H9 (cell line): ENCODE results near the gene SNAPC2. TPM values are rescaled to one million over a fixed set of nuclear protein-coding genes. Genes with fewer than 3 reads are reported as not detected.

Experiments used
- DNase-seq: peaks from one replicate; pipeline ENCODE4 v3.0.0-alpha.2; 2017
- H2AFZ ChIP-seq: one replicate; pipeline ENCODE4 v1.6.1; 2013; ENCODE audit warnings: mild to moderate bottlenecking, low read length, control low read depth, moderate library complexity
- H2AK5ac ChIP-seq: 2 replicates; pipeline ENCODE4 v1.6.1; 2013; ENCODE audit warnings: low read length, control low read depth, mixed read lengths; ENCODE audit not compliant: insufficient read length
- H2BK120ac ChIP-seq: one replicate; pipeline ENCODE4 v1.6.1; 2013; ENCODE audit warnings: low read depth, mild to moderate bottlenecking, low read length, control low read depth, inconsistent platforms; ENCODE audit not compliant: poor library complexity, severe bottlenecking
- H2BK12ac ChIP-seq: 2 replicates; pipeline ENCODE4 v1.6.1; 2013; ENCODE audit warnings: low read length, control low read depth, mixed read lengths, low read depth; ENCODE audit not compliant: insufficient read length
- H2BK15ac ChIP-seq: 2 replicates; pipeline ENCODE4 v1.6.1; 2013; ENCODE audit warnings: low read depth, low read length, control low read depth
- H2BK20ac ChIP-seq: one replicate; pipeline ENCODE4 v1.6.1; 2013; ENCODE audit warnings: low read depth, mild to moderate bottlenecking, low read length, control low read depth, inconsistent platforms; ENCODE audit not compliant: poor library complexity, severe bottlenecking
- H2BK5ac ChIP-seq: 2 replicates; pipeline ENCODE4 v1.6.1; 2013; ENCODE audit warnings: low read length, control low read depth, mixed read lengths; ENCODE audit not compliant: insufficient read length
- H3K14ac ChIP-seq: 2 replicates; pipeline ENCODE4 v1.6.1; 2013; ENCODE audit warnings: low read length, control low read depth; ENCODE audit not compliant: insufficient read depth
- H3K18ac ChIP-seq: 2 replicates; pipeline ENCODE4 v1.6.1; 2013; ENCODE audit warnings: low read depth, mild to moderate bottlenecking, mixed read lengths, low read length, control low read depth; ENCODE audit not compliant: insufficient read length
- H3K23ac ChIP-seq: 2 replicates; pipeline ENCODE4 v1.6.1; 2013; ENCODE audit warnings: low read length, control low read depth, mixed read lengths, low read depth; ENCODE audit not compliant: insufficient read length
- H3K23me2 ChIP-seq: 2 replicates; pipeline ENCODE4 v1.6.1; 2013; ENCODE audit warnings: low read depth, mild to moderate bottlenecking, mixed read lengths, low read length, control low read depth; ENCODE audit not compliant: insufficient read length, poor library complexity, severe bottlenecking
- H3K27ac ChIP-seq: 2 replicates; pipeline ENCODE4 v1.5.1; 2013; ENCODE audit warnings: low read length, control low read depth, mixed read lengths, low read depth; ENCODE audit not compliant: insufficient read length
- H3K27me3 ChIP-seq: 2 replicates; pipeline ENCODE4 v1.6.1; 2013; ENCODE audit warnings: low read length, control low read depth, inconsistent platforms; ENCODE audit not compliant: insufficient read depth
- H3K4ac ChIP-seq: 2 replicates; pipeline ENCODE4 v1.6.1; 2013; ENCODE audit warnings: low read depth, mild to moderate bottlenecking, control low read depth, inconsistent platforms, low read length, moderate library complexity
- H3K4me1 ChIP-seq: 2 replicates; pipeline ENCODE4 v1.6.1; 2013; ENCODE audit warnings: low read length, control low read depth, inconsistent platforms; ENCODE audit not compliant: insufficient read depth
- H3K4me2 ChIP-seq: 2 replicates; pipeline ENCODE4 v1.6.1; 2013; ENCODE audit warnings: low read length, control low read depth, mixed read lengths; ENCODE audit not compliant: insufficient read length, insufficient read depth
- H3K56ac ChIP-seq: 2 replicates; pipeline ENCODE4 v1.6.1; 2013; ENCODE audit warnings: low read depth, mild to moderate bottlenecking, mixed read lengths, low read length, control low read depth; ENCODE audit not compliant: insufficient read length
- H3K79me1 ChIP-seq: 2 replicates; pipeline ENCODE4 v1.6.1; 2013; ENCODE audit warnings: low read depth, mild to moderate bottlenecking, moderate library complexity, low read length, control low read depth, inconsistent platforms; ENCODE audit not compliant: insufficient read depth, poor library complexity, severe bottlenecking
- H3K79me2 ChIP-seq: 2 replicates; pipeline ENCODE4 v1.6.1; 2013; ENCODE audit warnings: low read length, control low read depth, inconsistent platforms; ENCODE audit not compliant: insufficient read depth
- H3K9ac ChIP-seq: 2 replicates; pipeline ENCODE4 v1.6.1; 2013; ENCODE audit warnings: low read length, control low read depth, mixed read lengths; ENCODE audit not compliant: insufficient read length; ENCODE audit errors: extremely low read depth
- H3K9me3 ChIP-seq: one replicate; pipeline ENCODE4 v1.6.1; 2013; ENCODE audit warnings: low read depth, low read length, inconsistent platforms; ENCODE audit not compliant: control insufficient read depth
- H3T11ph ChIP-seq: one replicate; pipeline ENCODE4 v1.6.1; 2013; ENCODE audit warnings: mild to moderate bottlenecking, low read length, control low read depth, inconsistent platforms
- H4K20me1 ChIP-seq: one replicate; pipeline ENCODE4 v1.6.1; 2013; ENCODE audit not compliant: control insufficient read depth, insufficient read length, insufficient read depth
- H4K5ac ChIP-seq: 2 replicates; pipeline ENCODE4 v1.6.1; 2013; ENCODE audit warnings: low read depth, mild to moderate bottlenecking, mixed read lengths, low read length, control low read depth; ENCODE audit not compliant: insufficient read length
- H4K8ac ChIP-seq: replicated peaks from 2 replicates; pipeline ENCODE4 v1.6.1; 2013; ENCODE audit warnings: low read length, control low read depth, mixed read lengths, low read depth; ENCODE audit not compliant: insufficient read length
- H4K91ac ChIP-seq: 2 replicates; pipeline ENCODE4 v1.6.1; 2013; ENCODE audit warnings: low read depth, mild to moderate bottlenecking, moderate library complexity, mixed read lengths, low read length, control low read depth; ENCODE audit not compliant: insufficient read length
- H3K27ac Mint-ChIP-seq, 3 experiments: 2 replicates in 2 of 3; 3 replicates in 1 of 3; pipeline ENCODE4 v1.8.0; 2020 to 2021; ENCODE audit warnings: mixed read lengths in 3 of 3, mild to moderate bottlenecking in 1 of 3, moderate library complexity in 1 of 3
- H3K27me3 Mint-ChIP-seq: 2 replicates; pipeline ENCODE4 v1.8.0; 2021; ENCODE audit warnings: low read depth, mild to moderate bottlenecking, moderate library complexity, mixed read lengths
- H3K36me3 Mint-ChIP-seq, 3 experiments: 2 replicates in 2 of 3; 3 replicates in 1 of 3; pipeline ENCODE4 v1.8.0; 2020 to 2021; ENCODE audit warnings: low read depth in 3 of 3, mixed read lengths in 3 of 3; ENCODE audit not compliant: insufficient read depth in 1 of 3
- H3K4me1 Mint-ChIP-seq, 2 experiments: 2 replicates each; pipeline ENCODE4 v1.8.0; 2020; ENCODE audit warnings: mixed read lengths in 2 of 2
- H3K4me3 Mint-ChIP-seq, 2 experiments: 2 replicates in 1 of 2; 3 replicates in 1 of 2; pipeline ENCODE4 v1.8.0; 2020 to 2021; ENCODE audit warnings: mild to moderate bottlenecking in 2 of 2, mixed read lengths in 2 of 2, moderate library complexity in 1 of 2
- H3K9me3 Mint-ChIP-seq, 2 experiments: 2 replicates in 1 of 2; 3 replicates in 1 of 2; pipeline ENCODE4 v1.8.0; 2020; ENCODE audit warnings: mild to moderate bottlenecking in 2 of 2, mixed read lengths in 2 of 2, moderate library complexity in 1 of 2
- CTCF ChIP-seq: fragments of 200-600 bp; sonication (generic); conservative IDR thresholded peaks from 3 replicates; pipeline ENCODE4 v1.8.0; 2021; ENCODE audit warnings: antibody characterized with exemption, mild to moderate bottlenecking
- WGBS: extraction: QIAGEN DNeasy Blood & Tissue Kit; methylation state at CpG from one replicate; pipeline ENCODE4 v1.1.7; 2013; ENCODE audit warnings: missing lambda C conversion rate, low lambda C conversion rate, mixed read lengths; ENCODE audit not compliant: insufficient read length; ENCODE audit errors: extremely low coverage; 5-methylcytosine and 5-hydroxymethylcytosine counted together
- total RNA-seq: library from RNA; stranded (reverse); gene quantifications from 2 replicates; pipeline ENCODE4 v1.2.1, GENCODE V29; 2021

Gene SNAPC2
- total RNA-seq, 1 experiment from 2014 or later, result 17.8 TPM

GRCh38 chr19:7912144-7912696 lies 7.9 kb upstream of the SNAPC2 start:
- Histone ChIP-seq H3K27ac (no peak overlapping the region), H3K4me1 (no peaks in the 10 kb centered on the region), H3K56ac (no peak overlapping the region), H3K27me3 (peaks cover 13% of the 10 kb centered on the region; the same call in 1 of the 2 replicates), H4K91ac (no peak overlapping the region), H3K4me2 (no peak overlapping the region), H2BK20ac (no peak overlapping the region), H3K79me1 (no peaks in the 10 kb centered on the region), H2BK15ac (no peak overlapping the region), H2BK12ac (no peak overlapping the region), H3K79me2 (no peaks in the 10 kb centered on the region), H2AK5ac (no peak overlapping the region), H3K9ac (no peak overlapping the region), H3K23ac (no peak overlapping the region), H2BK120ac (no peak overlapping the region), H3T11ph (no peak overlapping the region), H3K9me3 (no peaks in the 10 kb centered on the region), H4K20me1 (no peaks in the 10 kb centered on the region), H4K8ac (no peak overlapping the region), H3K4ac (no peak overlapping the region), H2BK5ac (no peak overlapping the region), H3K14ac (no peak overlapping the region), H2AFZ (no peak overlapping the region), H3K23me2 (peaks cover 6% of the 10 kb centered on the region), H3K18ac (no peak overlapping the region), H4K5ac (no peak overlapping the region)
- Mint-ChIP-seq H3K4me1 (peaks cover 6 to 10% of the 10 kb centered on the region in 2 experiments; a peak in 3 of 4 replicates), H3K27ac (no peak overlapping the region), H3K36me3 (peaks cover 13 to 28% (median 24%) of the 10 kb centered on the region in 3 experiments; a peak in 6 of 7 replicates), H3K9me3 (no peaks in the 10 kb centered on the region), H3K27me3 (peaks cover 33% of the 10 kb centered on the region), H3K4me3 (no peak overlapping the region)
- no CpG with 5 or more reads among the region's 31 CpGs for WGBS
- DNase-seq, result no peak
- no peak for TF ChIP-seq CTCF
